GM23248 (cell line): ENCODE results near the gene ACSL6.

Experiments
- EZH2 ChIP-seq: fragments of 200-600 bp; sonication (generic); IDR thresholded peaks from 2 replicates; pipeline ENCODE4 v1.6.1; 2018; ENCODE audit warnings: antibody characterized with exemption, mild to moderate bottlenecking; ENCODE audit not compliant: insufficient read depth, poor library complexity, severe bottlenecking
- EZH2phosphoT487 ChIP-seq: fragments of 200-600 bp; sonication (generic); IDR thresholded peaks from 2 replicates; pipeline ENCODE4 v1.6.1; 2018; ENCODE audit warnings: antibody characterized with exemption, moderate library complexity, mild to moderate bottlenecking, low read depth; ENCODE audit not compliant: insufficient read depth

DNA sequence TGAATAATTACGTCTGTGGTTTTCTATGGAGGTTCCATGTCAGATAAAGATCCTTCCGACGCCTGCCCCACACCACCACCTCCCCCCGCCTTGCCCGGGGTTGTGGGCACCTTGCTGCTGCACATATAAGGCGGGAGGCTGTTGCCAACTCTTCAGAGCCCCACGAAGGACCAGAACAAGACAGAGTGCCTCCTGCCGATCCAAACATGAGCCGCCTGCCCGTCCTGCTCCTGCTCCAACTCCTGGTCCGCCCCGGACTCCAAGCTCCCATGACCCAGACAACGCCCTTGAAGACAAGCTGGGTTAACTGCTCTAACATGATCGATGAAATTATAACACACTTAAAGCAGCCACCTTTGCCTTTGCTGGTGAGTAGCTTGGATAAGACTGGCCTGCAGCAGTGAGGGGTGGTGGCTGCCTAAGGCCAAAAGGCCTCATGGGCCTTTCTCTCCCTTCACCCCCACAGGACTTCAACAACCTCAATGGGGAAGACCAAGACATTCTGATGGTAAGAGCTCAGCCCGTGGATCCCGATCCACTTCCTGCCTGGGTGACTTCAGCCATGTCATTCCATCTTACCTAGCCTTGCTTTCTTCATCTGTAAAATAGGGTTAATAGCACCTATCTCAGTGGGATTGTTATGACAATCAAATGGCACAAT is 49.2 kb upstream of the ACSL6 start, which contains the start of gene IL3:
- TF ChIP-seq EZH2 (no peak), EZH2phosphoT487 (no peak)
